ENCODE measurements around the gene ATXN7. TPM values are rescaled to one million over a fixed set of nuclear protein-coding genes. Genes with fewer than 3 reads are reported as not detected.

ATXN7 gene
- total and polyA plus RNA-seq, 2 of the 13 experiments (the other 11 are each of a cell fraction or from before 2014, with no cell fraction given): 13.8 to 20.0 TPM

DNA sequence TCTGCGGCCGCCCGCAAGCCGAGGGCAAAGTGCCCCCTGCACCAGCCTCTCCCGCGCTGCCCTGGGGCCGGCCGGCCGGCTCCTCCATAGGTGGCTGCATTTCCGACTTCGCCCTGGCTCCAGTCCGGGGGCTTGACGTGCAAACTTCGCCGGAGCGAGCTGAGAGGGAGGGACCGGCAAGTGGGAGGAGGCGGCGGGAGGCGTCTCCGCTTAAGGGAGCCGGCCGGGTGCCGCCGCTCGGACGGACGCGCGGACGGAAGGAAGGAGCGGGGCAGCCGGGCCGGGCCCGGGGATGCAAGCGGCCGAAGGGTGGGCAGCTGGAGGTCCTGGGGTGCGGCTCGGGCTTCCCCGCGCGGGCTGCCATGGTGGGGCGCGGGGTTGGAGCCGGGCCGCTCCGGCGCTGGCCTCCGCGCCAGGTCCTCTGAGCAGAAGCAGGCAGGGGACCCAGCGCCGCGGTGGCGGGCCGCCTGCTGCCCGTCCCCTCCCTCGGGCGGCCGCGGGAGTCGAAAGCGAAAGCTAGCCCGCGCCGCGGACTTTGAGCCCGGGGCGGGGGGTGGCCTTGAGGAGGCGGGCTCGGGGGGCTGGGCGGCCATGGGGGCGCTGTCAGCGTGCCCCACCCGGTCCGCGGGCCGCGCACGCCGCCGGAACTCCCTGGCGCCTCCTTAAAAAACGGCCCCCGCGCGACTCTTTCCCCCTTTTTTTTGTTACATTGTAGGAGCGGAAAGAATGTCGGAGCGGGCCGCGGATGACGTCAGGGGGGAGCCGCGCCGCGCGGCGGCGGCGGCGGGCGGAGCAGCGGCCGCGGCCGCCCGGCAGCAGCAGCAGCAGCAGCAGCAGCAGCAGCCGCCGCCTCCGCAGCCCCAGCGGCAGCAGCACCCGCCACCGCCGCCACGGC lies 48.5 kb downstream of the ATXN7 start, which contains the start of gene SCAANT1 (continued):
- TF ChIP-seq, protein P1, sequence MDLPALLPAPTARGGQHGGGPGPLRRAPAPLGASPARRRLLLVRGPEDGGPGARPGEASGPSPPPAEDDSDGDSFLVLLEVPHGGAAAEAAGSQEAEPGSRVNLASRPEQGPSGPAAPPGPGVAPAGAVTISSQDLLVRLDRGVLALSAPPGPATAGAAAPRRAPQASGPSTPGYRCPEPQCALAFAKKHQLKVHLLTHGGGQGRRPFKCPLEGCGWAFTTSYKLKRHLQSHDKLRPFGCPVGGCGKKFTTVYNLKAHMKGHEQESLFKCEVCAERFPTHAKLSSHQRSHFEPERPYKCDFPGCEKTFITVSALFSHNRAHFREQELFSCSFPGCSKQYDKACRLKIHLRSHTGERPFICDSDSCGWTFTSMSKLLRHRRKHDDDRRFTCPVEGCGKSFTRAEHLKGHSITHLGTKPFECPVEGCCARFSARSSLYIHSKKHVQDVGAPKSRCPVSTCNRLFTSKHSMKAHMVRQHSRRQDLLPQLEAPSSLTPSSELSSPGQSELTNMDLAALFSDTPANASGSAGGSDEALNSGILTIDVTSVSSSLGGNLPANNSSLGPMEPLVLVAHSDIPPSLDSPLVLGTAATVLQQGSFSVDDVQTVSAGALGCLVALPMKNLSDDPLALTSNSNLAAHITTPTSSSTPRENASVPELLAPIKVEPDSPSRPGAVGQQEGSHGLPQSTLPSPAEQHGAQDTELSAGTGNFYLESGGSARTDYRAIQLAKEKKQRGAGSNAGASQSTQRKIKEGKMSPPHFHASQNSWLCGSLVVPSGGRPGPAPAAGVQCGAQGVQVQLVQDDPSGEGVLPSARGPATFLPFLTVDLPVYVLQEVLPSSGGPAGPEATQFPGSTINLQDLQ (CRISPR knock-in tag; IDR thresholded peaks at IDR 0.05): 0 out of 2 replicates have a peak, but pooled peaks have one; percentile 48
- no peak for TF ChIP-seq ISX (CRISPR knock-in tag; conservative IDR thresholded peaks at IDR 0.05)
- TF ChIP-seq NAIF1 (CRISPR knock-in tag; IDR thresholded peaks at IDR 0.05; ENCODE audit: borderline replicate concordance): no peak
- no peak for TF ChIP-seq SALL2 (CRISPR knock-in tag; IDR thresholded peaks at IDR 0.05)
- TF ChIP-seq SOX5 (CRISPR knock-in tag; IDR thresholded peaks at IDR 0.05; ENCODE audit: borderline replicate concordance): no peak
- TF ChIP-seq EP300 (IDR thresholded peaks at IDR 0.05; ENCODE audit: low read depth in 2 of 2, low read length in 2 of 2): peak in 1 of 2 experiments; percentile 19; a peak in 1 of 4 replicates
- no peak; the same call in 1 of the 2 replicates for TF ChIP-seq EP300 (CRISPR knock-in tag; IDR thresholded peaks at IDR 0.05; ENCODE audit: borderline replicate concordance)
- no peak for TF ChIP-seq MIXL1 (CRISPR knock-in tag; IDR thresholded peaks at IDR 0.05)
- peak; percentile 88; the same call in 1 of the 2 replicates for TF ChIP-seq ARNT2 (CRISPR knock-in tag; IDR thresholded peaks at IDR 0.05; ENCODE audit: low read depth)
- no peak for TF ChIP-seq KLF13 (CRISPR knock-in tag; IDR thresholded peaks at IDR 0.05)
- no peak; the same call in 1 of the 2 replicates for TF ChIP-seq ZNF564 (CRISPR knock-in tag; IDR thresholded peaks at IDR 0.05)
- TF ChIP-seq, protein P2, sequence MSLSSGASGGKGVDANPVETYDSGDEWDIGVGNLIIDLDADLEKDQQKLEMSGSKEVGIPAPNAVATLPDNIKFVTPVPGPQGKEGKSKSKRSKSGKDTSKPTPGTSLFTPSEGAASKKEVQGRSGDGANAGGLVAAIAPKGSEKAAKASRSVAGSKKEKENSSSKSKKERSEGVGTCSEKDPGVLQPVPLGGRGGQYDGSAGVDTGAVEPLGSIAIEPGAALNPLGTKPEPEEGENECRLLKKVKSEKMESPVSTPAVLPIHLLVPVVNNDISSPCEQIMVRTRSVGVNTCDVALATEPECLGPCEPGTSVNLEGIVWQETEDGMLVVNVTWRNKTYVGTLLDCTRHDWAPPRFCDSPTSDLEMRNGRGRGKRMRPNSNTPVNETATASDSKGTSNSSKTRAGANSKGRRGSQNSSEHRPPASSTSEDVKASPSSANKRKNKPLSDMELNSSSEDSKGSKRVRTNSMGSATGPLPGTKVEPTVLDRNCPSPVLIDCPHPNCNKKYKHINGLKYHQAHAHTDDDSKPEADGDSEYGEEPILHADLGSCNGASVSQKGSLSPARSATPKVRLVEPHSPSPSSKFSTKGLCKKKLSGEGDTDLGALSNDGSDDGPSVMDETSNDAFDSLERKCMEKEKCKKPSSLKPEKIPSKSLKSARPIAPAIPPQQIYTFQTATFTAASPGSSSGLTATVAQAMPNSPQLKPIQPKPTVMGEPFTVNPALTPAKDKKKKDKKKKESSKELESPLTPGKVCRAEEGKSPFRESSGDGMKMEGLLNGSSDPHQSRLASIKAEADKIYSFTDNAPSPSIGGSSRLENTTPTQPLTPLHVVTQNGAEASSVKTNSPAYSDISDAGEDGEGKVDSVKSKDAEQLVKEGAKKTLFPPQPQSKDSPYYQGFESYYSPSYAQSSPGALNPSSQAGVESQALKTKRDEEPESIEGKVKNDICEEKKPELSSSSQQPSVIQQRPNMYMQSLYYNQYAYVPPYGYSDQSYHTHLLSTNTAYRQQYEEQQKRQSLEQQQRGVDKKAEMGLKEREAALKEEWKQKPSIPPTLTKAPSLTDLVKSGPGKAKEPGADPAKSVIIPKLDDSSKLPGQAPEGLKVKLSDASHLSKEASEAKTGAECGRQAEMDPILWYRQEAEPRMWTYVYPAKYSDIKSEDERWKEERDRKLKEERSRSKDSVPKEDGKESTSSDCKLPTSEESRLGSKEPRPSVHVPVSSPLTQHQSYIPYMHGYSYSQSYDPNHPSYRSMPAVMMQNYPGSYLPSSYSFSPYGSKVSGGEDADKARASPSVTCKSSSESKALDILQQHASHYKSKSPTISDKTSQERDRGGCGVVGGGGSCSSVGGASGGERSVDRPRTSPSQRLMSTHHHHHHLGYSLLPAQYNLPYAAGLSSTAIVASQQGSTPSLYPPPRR (CRISPR knock-in tag; IDR thresholded peaks at IDR 0.05; ENCODE audit: borderline replicate concordance): no peak
- peak; percentile 68 for TF ChIP-seq TAF1 (CRISPR knock-in tag; IDR thresholded peaks at IDR 0.05)
- TF ChIP-seq, protein P3, sequence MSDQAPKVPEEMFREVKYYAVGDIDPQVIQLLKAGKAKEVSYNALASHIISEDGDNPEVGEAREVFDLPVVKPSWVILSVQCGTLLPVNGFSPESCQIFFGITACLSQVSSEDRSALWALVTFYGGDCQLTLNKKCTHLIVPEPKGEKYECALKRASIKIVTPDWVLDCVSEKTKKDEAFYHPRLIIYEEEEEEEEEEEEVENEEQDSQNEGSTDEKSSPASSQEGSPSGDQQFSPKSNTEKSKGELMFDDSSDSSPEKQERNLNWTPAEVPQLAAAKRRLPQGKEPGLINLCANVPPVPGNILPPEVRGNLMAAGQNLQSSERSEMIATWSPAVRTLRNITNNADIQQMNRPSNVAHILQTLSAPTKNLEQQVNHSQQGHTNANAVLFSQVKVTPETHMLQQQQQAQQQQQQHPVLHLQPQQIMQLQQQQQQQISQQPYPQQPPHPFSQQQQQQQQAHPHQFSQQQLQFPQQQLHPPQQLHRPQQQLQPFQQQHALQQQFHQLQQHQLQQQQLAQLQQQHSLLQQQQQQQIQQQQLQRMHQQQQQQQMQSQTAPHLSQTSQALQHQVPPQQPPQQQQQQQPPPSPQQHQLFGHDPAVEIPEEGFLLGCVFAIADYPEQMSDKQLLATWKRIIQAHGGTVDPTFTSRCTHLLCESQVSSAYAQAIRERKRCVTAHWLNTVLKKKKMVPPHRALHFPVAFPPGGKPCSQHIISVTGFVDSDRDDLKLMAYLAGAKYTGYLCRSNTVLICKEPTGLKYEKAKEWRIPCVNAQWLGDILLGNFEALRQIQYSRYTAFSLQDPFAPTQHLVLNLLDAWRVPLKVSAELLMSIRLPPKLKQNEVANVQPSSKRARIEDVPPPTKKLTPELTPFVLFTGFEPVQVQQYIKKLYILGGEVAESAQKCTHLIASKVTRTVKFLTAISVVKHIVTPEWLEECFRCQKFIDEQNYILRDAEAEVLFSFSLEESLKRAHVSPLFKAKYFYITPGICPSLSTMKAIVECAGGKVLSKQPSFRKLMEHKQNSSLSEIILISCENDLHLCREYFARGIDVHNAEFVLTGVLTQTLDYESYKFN (CRISPR knock-in tag; conservative IDR thresholded peaks at IDR 0.05): peak; percentile 69
- TF ChIP-seq, protein P4, sequence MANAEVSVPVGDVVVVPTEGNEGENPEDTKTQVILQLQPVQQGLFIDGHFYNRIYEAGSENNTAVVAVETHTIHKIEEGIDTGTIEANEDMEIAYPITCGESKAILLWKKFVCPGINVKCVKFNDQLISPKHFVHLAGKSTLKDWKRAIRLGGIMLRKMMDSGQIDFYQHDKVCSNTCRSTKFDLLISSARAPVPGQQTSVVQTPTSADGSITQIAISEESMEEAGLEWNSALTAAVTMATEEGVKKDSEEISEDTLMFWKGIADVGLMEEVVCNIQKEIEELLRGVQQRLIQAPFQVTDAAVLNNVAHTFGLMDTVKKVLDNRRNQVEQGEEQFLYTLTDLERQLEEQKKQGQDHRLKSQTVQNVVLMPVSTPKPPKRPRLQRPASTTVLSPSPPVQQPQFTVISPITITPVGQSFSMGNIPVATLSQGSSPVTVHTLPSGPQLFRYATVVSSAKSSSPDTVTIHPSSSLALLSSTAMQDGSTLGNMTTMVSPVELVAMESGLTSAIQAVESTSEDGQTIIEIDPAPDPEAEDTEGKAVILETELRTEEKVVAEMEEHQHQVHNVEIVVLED (CRISPR knock-in tag; IDR thresholded peaks at IDR 0.05; ENCODE audit: borderline replicate concordance): no peak; the same call in none of the 2 replicates

Measured in HepG2 (cell line).